Endothelial cell of umbilical vein (primary cell): ENCODE data around the gene FAM177B. TPM values are rescaled to one million over a fixed set of nuclear protein-coding genes. Genes with fewer than 3 reads are reported as not detected.

ENCODE experiments used
- BruUV-seq: library from RNA; stranded (reverse); fragments of 400-500 nt; replicated peaks from 2 replicates; lab custom pipeline; 2021; lab: Mats Ljungman, UMichigan
- CTCF ChIA-PET: fragments of 300-600, 350-600 bp; sonication (Branson Sonifier 250); formaldehyde crosslinking; loops from one replicate; lab custom pipeline; 2021; ENCODE audit warnings: antibody characterized with exemption, inconsistent platforms; lab: Charles Lee
- POLR2A ChIA-PET: fragments of 300-600, 350-600 bp; sonication (Branson Sonifier 250); formaldehyde crosslinking; loops from one replicate; lab custom pipeline; 2021; ENCODE audit warnings: antibody characterized with exemption, inconsistent platforms; lab: Charles Lee
- DNase-seq: peaks from one replicate; pipeline ENCODE4 v3.0.0-alpha.2; 2011; ENCODE audit warnings: low read depth, low spot score
- FAIRE-seq: peaks from 2 replicates; lab custom pipeline; 2011; peaks lifted over from hg19 to GRCh38; lab: Jason Lieb, UNC
- H2AFZ ChIP-seq: 2 replicates; pipeline ENCODE4 v1.6.0; 2012; ENCODE audit warnings: low read depth, low read length, control low read depth, inconsistent platforms
- H3K27ac ChIP-seq: 2 replicates; pipeline ENCODE4 v1.5.1; 2011; ENCODE audit warnings: low read depth, mild to moderate bottlenecking, control low read depth, low read length, moderate library complexity; ENCODE audit not compliant: insufficient read depth
- H3K27me3 ChIP-seq, 2 experiments: 2 replicates each; pipeline versions ENCODE4 v1.6.0 to v1.6.1; 2011; ENCODE audit warnings: low read length in 2 of 2, mixed read lengths in 1 of 2; ENCODE audit not compliant: control insufficient read depth in 2 of 2, insufficient read depth in 2 of 2
- H3K36me3 ChIP-seq, 2 experiments: 2 replicates in 1 of 2; 3 replicates in 1 of 2; pipeline ENCODE4 v1.5.1; 2011; ENCODE audit warnings: low read length in 2 of 2, mild to moderate bottlenecking in 1 of 2, moderate library complexity in 1 of 2; ENCODE audit not compliant: control insufficient read depth in 2 of 2, insufficient read depth in 2 of 2; ENCODE audit errors: extremely low read depth in 1 of 2
- H3K4me1 ChIP-seq: 3 replicates; pipeline ENCODE4 v1.5.1; 2011; ENCODE audit warnings: mild to moderate bottlenecking, low read length; ENCODE audit not compliant: control insufficient read depth, insufficient read depth; ENCODE audit errors: extremely low read depth
- H3K4me2 ChIP-seq: 2 replicates; pipeline ENCODE4 v1.6.1; 2011; ENCODE audit warnings: low read length, control low read depth, mixed read lengths; ENCODE audit not compliant: insufficient read depth
- H3K4me3 ChIP-seq, 3 experiments: fragments of 200-600 bp in 1 of 3; sonication (generic), shearing (Covaris generic) in 1 of 3; replicated peaks in 1 of 3; 2 replicates each; pipeline ENCODE4 v1.5.1; 2011 to 2016; ENCODE audit warnings: control low read depth in 3 of 3, low read length in 3 of 3, mild to moderate bottlenecking in 2 of 3, inconsistent platforms in 1 of 3, low read depth in 1 of 3, moderate library complexity in 1 of 3; ENCODE audit not compliant: insufficient read depth in 1 of 3
- H3K79me2 ChIP-seq: 2 replicates; pipeline ENCODE4 v1.6.0; 2012; ENCODE audit warnings: low read length, inconsistent platforms; ENCODE audit not compliant: control insufficient read depth, insufficient read depth
- H3K9ac ChIP-seq: replicated peaks from 2 replicates; pipeline ENCODE3; 2011; ENCODE audit warnings: low read length, control low read depth; ENCODE audit not compliant: insufficient read depth; ENCODE audit errors: extremely low read depth
- H3K9me1 ChIP-seq: replicated peaks from 3 replicates; pipeline ENCODE4 v1.6.0; 2011; ENCODE audit warnings: mild to moderate bottlenecking, low read length; ENCODE audit not compliant: control insufficient read depth, insufficient read depth; ENCODE audit errors: extremely low read depth
- H3K9me3 ChIP-seq: replicated peaks from 2 replicates; pipeline ENCODE4 v1.5.1; 2012; ENCODE audit warnings: low read length, inconsistent platforms; ENCODE audit not compliant: control insufficient read depth, insufficient read depth
- H4K20me1 ChIP-seq: replicated peaks from 2 replicates; pipeline ENCODE3; 2011; ENCODE audit warnings: mild to moderate bottlenecking, low read length; ENCODE audit not compliant: control insufficient read depth, insufficient read depth; ENCODE audit errors: extremely low read depth
- GATA2 ChIP-seq: IDR thresholded peaks from 2 replicates; pipeline ENCODE4 v1.7.0; 2011; ENCODE audit warnings: low read depth, mild to moderate bottlenecking, moderate library complexity, mixed read lengths, low read length; ENCODE audit not compliant: insufficient read length, insufficient read depth
- JUN ChIP-seq: IDR thresholded peaks from 2 replicates; pipeline ENCODE4 v1.6.1; 2011; ENCODE audit warnings: borderline replicate concordance, low read depth; ENCODE audit not compliant: insufficient read length, insufficient read depth
- MAX ChIP-seq: IDR thresholded peaks from 2 replicates; pipeline ENCODE4 v1.6.1; 2011; ENCODE audit not compliant: insufficient read depth, insufficient read length
- POLR2A ChIP-seq: IDR thresholded peaks from 2 replicates; pipeline ENCODE4 v1.6.1; 2012; ENCODE audit warnings: low read depth, mild to moderate bottlenecking, control low read depth, low read length
- POLR2AphosphoS5 ChIP-seq: IDR thresholded peaks from 2 replicates; pipeline ENCODE4 v1.6.1; 2012; ENCODE audit warnings: low read depth, mild to moderate bottlenecking, control low read depth, low read length, moderate library complexity; ENCODE audit not compliant: insufficient read depth
- dilution Hi-C: fragments of 300-500 bp; cut with MboI; formaldehyde crosslinking; loops from one replicate; pipeline ENCODE4 v1.15.0; 2019; ENCODE audit warnings: low sequenced_read_pairs; ENCODE audit not compliant: extremely low pct_ligation_motif_present
- intact Hi-C: fragments of 100-400 bp; cut with micrococcal nuclease; formaldehyde crosslinking; loops from one replicate; pipeline ENCODE4 v1.10.0; 2022
- polyA plus RNA-seq, 4 experiments: library from polyadenylated mRNA; depleted of rRNA in 3 of 4; stranded (reverse) in 3 of 4; unstranded in 1 of 4; fragments of >200 nt; gene quantifications; 2 replicates each; pipeline versions ENCODE4 v1.2.1 to v1.2.3, GENCODE V29; 2011 to 2012; ENCODE audit warnings: missing spikeins in 1 of 4
- total RNA-seq: library from RNA; stranded (reverse); gene quantifications from 2 replicates; pipeline ENCODE4 v1.2.3, GENCODE V29; 2021
- TF ChIP-seq, protein P1 (sequence below), 2 donors: IDR thresholded peaks; 1 replicate in 1 of 2; 2 replicates in 1 of 2; pipeline ENCODE4 v1.5.1; 2011; ENCODE audit warnings: low read length in 2 of 2, mild to moderate bottlenecking in 2 of 2, moderate library complexity in 2 of 2, control low read depth in 1 of 2, inconsistent platforms in 1 of 2, low read depth in 1 of 2; ENCODE audit not compliant: insufficient read depth in 1 of 2; ENCODE audit errors: extremely low read depth in 1 of 2

Gene FAM177B
- total and polyA plus RNA-seq, 2 donors (not counting 3 experiments of a cell fraction or from before 2014, with no cell fraction given) = not detected

DNA sequence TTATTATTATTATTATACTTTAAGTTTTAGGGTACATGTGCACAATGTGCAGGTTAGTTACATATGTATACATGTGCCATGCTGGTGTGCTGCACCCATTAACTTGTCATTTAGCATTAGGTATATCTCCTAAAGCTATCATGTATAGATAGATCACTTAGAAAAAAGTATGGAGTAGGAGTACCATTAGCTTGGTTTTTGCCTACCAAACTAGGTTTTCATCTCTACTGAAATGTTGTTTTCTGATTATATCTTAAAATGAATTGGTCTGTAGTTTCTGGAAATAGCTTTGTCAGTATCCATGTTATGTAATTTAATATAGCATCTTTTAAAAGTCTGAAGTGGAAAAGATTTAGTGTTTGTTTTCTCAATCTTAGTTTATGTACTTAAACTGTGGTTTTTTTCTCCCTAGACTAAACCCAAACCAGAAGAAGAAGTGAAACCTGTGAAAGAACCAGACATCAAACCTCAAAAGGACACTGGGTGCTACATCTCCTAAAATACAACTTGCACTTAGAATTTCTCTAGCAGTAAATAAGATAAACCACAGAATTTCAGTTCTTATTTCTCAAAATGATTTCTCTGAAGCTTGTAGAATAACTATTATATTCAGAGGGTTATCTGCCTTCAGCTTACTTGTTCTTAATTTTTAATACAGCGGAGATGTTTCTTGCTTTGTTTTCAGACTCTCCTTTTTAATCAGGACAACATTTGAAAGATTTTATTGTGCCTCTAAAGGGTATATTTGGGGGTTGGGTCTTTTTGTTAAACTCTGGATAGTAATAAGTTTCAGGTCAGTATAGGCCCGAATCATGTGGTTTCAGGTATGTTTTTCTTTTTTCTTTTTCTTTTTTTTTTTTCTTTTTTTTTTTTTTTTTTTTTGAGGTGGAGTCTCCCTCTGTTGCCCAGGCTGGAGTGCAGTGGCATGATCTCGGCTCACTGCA, 4.5 kb upstream of the FAM177B start:
- peaks cover 6 to 28% of the 10 kb centered on the region in 2 experiments for H3K36me3 ChIP-seq
- intact Hi-C loops (no loop called here), dilution Hi-C loops (no loop called here)
- H3K27me3 ChIP-seq = no peaks in the 10 kb centered on the region
- no peak overlapping the region for H3K4me2 ChIP-seq
- FAIRE-seq (no peak), DNase-seq (no peak)
- H3K27ac ChIP-seq = no peak overlapping the region
- H3K9ac ChIP-seq = no peak overlapping the region
- H3K79me2 ChIP-seq = no peaks in the 10 kb centered on the region
- ChIA-PET POLR2A (no interaction called here), CTCF (interaction anchor here (0.8 to 1.2 kb wide), 4 partner anchors 257 to 401 kb away, joined by 3 to 4 read pairs (median 3); no protein-coding TSS in a partner anchor)
- BruUV-seq = no TSS peak
- H2AFZ ChIP-seq = no peak overlapping the region
- no peaks in the 10 kb centered on the region for H3K9me1 ChIP-seq
- TF ChIP-seq POLR2A (no peak), GATA2 (no peak), MAX (no peak), JUN (no peak), POLR2AphosphoS5 (no peak)
- TF ChIP-seq, protein P1, sequence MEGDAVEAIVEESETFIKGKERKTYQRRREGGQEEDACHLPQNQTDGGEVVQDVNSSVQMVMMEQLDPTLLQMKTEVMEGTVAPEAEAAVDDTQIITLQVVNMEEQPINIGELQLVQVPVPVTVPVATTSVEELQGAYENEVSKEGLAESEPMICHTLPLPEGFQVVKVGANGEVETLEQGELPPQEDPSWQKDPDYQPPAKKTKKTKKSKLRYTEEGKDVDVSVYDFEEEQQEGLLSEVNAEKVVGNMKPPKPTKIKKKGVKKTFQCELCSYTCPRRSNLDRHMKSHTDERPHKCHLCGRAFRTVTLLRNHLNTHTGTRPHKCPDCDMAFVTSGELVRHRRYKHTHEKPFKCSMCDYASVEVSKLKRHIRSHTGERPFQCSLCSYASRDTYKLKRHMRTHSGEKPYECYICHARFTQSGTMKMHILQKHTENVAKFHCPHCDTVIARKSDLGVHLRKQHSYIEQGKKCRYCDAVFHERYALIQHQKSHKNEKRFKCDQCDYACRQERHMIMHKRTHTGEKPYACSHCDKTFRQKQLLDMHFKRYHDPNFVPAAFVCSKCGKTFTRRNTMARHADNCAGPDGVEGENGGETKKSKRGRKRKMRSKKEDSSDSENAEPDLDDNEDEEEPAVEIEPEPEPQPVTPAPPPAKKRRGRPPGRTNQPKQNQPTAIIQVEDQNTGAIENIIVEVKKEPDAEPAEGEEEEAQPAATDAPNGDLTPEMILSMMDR (IDR thresholded peaks at IDR 0.05; ENCODE audit: extremely low read depth in 1 of 2, insufficient read depth in 1 of 2, low read depth in 1 of 2, low read length in 2 of 2) = no peak
- H4K20me1 ChIP-seq = no peaks in the 10 kb centered on the region
- H3K4me1 ChIP-seq = no peaks in the 10 kb centered on the region
- no peaks in the 10 kb centered on the region for H3K9me3 ChIP-seq
- no peak overlapping the region for H3K4me3 ChIP-seq
